ENCODE data around the gene FEZF2.

FEZF2 gene

GRCh38 chr3:62372621-62373041, 719 bp downstream of the FEZF2 start:
- no peak for DNase-seq (ENCODE audit: low read depth in 2 of 2)

- DNase-seq (ENCODE audit: low read depth in 2 of 2) = no peak
These were observed 1.4 kb downstream of the FEZF2 start for GRCh38 chr3:62371720-62372591.

GRCh38 chr3:62370858-62371719, 2.3 kb downstream of the FEZF2 start:
- no peak for DNase-seq (ENCODE audit: low read depth in 2 of 2)

- DNase-seq (ENCODE audit: low read depth in 2 of 2) = no peak
These were observed 3.1 kb downstream of the FEZF2 start for GRCh38 chr3:62370112-62370857.

GRCh38 chr3:62369476-62369743, 3.9 kb downstream of the FEZF2 start:
- DNase-seq (ENCODE audit: low read depth in 2 of 2) = no peak

- DNase-seq (ENCODE audit: low read depth in 2 of 2) = no peak
These were observed 4.5 kb downstream of the FEZF2 start for GRCh38 chr3:62368705-62369475.

GRCh38 chr3:62368290-62368704, 5.1 kb downstream of the FEZF2 start:
- DNase-seq (ENCODE audit: low read depth in 2 of 2) = no peak

GRCh38 chr3:62367763-62368195, 5.6 kb downstream of the FEZF2 start:
- DNase-seq (ENCODE audit: low read depth in 2 of 2) = no peak

- DNase-seq (ENCODE audit: low read depth in 2 of 2) = no peak
These were observed 7.2 kb downstream of the FEZF2 start for GRCh38 chr3:62366126-62366484.

- DNase-seq (ENCODE audit: low read depth in 2 of 2) = no peak
These were observed 7.8 kb downstream of the FEZF2 start for GRCh38 chr3:62365391-62366125.

- DNase-seq (ENCODE audit: low read depth in 2 of 2) = no peak
These were observed 9.2 kb downstream of the FEZF2 start for GRCh38 chr3:62364191-62364590.

GRCh38 chr3:62363275-62363674, 10.1 kb downstream of the FEZF2 start:
- no peak for DNase-seq (ENCODE audit: low read depth in 2 of 2)

- no peak for DNase-seq (ENCODE audit: low read depth in 2 of 2)
These were observed 11.5 kb downstream of the FEZF2 start for GRCh38 chr3:62361824-62362223.

- no peak for DNase-seq (ENCODE audit: low read depth in 2 of 2)
These were observed 12.1 kb downstream of the FEZF2 start for GRCh38 chr3:62361261-62361660.

- no peak for DNase-seq (ENCODE audit: low read depth in 2 of 2)
These were observed 13.8 kb downstream of the FEZF2 start for GRCh38 chr3:62359531-62359930.

- DNase-seq (ENCODE audit: low read depth in 2 of 2) = no peak
These were observed 17.0 kb downstream of the FEZF2 start for GRCh38 chr3:62356356-62356755.

- DNase-seq (ENCODE audit: low read depth in 2 of 2) = no peak
These were observed 17.6 kb downstream of the FEZF2 start for GRCh38 chr3:62355703-62356102.

GRCh38 chr3:62343755-62344154, 29.6 kb downstream of the FEZF2 start:
- no peak for DNase-seq (ENCODE audit: low read depth in 2 of 2)

- DNase-seq (ENCODE audit: low read depth in 2 of 2) = no peak
These were observed 38.2 kb downstream of the FEZF2 start for GRCh38 chr3:62335196-62335595.

- DNase-seq (ENCODE audit: low read depth in 2 of 2) = no peak
These were observed 40.5 kb downstream of the FEZF2 start for GRCh38 chr3:62332835-62333244.

GRCh38 chr3:62332017-62332416, 41.3 kb downstream of the FEZF2 start:
- no peak for DNase-seq (ENCODE audit: low read depth in 2 of 2)
